KOPT-K1 (cell line): ENCODE measurements around the gene RFX6.

ENCODE experiments used
- H3K27ac ChIP-seq: fragments of 200-600 bp; sonication (generic); 2 replicates; pipeline ENCODE4 v1.5.1; 2016; ENCODE audit warnings: antibody characterized with exemption, mild to moderate bottlenecking, low read depth, low read length; ENCODE audit not compliant: poor library complexity, severe bottlenecking
- H3K36me3 ChIP-seq: fragments of 200-600 bp; sonication (generic); 2 replicates; pipeline ENCODE4 v1.5.1; 2017; ENCODE audit warnings: antibody characterized with exemption, mild to moderate bottlenecking, low read length, moderate library complexity; ENCODE audit not compliant: insufficient read depth
- H3K9me3 ChIP-seq: fragments of 200-600 bp; sonication (generic); 2 replicates; pipeline ENCODE4 v1.5.1; 2017; ENCODE audit warnings: antibody characterized with exemption, low read length, mild to moderate bottlenecking; ENCODE audit not compliant: insufficient read depth, poor library complexity, severe bottlenecking

The RFX6 gene

GRCh38 chr6:116881236-116881635 lies 4.2 kb downstream of the RFX6 start:
- Histone ChIP-seq H3K36me3 (no peaks in the 10 kb centered on the region), H3K9me3 (no peaks in the 10 kb centered on the region), H3K27ac (no peak overlapping the region)

DNA sequence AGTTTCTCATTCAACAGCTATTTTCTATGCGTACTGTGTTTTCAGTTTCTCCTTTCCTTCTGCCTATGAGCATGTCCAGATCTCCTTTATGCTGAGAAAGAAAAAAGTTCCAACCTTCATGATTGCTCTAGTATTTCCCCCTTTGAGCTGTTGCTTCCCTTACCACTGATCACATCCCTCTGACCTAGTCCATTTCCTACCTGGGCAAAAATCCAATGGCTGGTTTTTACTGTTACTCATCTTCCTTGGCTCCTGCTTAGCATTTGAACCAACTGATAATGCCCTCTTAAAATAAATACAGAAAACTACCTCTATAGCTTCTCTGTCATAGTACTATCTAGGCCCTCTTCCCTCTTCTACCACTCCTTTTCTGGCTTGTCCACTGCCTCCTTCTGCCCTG lies 6.0 kb downstream of the RFX6 start:
- no peaks in the 10 kb centered on the region for H3K9me3 ChIP-seq
- H3K36me3 ChIP-seq = no peaks in the 10 kb centered on the region
- no peak overlapping the region for H3K27ac ChIP-seq

- Histone ChIP-seq H3K27ac (no peak overlapping the region), H3K9me3 (no peaks in the 10 kb centered on the region)
These were observed 7.5 kb downstream of the RFX6 start for GRCh38 chr6:116884530-116884929.

GRCh38 chr6:116887168-116887567 lies 10.1 kb downstream of the RFX6 start:
- no peaks in the 10 kb centered on the region for H3K36me3 ChIP-seq
- no peaks in the 10 kb centered on the region for H3K9me3 ChIP-seq
- H3K27ac ChIP-seq = no peak overlapping the region

More at GRCh38 chr6:116884530-116884929, 7.5 kb downstream of the RFX6 start:
- no peaks in the 10 kb centered on the region for H3K36me3 ChIP-seq

DNA sequence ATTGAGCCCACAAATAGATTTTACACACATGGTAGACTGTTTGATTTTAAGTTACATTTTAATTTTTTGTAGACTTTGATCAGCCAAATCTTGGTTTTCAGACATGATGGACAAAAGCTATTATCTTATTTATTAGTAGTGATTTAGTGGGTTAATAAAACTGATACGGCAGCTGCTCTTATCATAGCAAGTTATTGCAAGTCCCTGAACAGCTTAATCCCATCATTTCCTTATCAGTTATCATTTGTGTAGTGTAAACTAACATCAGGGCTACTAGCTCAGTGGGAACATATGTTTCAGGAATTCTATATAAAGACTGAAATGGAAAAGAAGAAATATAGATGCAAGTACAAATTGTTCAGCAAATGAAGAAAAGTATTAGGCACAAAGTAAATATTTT lies 10.9 kb downstream of the RFX6 start:
- Histone ChIP-seq H3K36me3 (no peaks in the 10 kb centered on the region), H3K9me3 (no peaks in the 10 kb centered on the region), H3K27ac (no peak overlapping the region)

GRCh38 chr6:116888732-116889360 lies 11.8 kb downstream of the RFX6 start:
- Histone ChIP-seq H3K9me3 (no peaks in the 10 kb centered on the region), H3K36me3 (no peaks in the 10 kb centered on the region), H3K27ac (no peak overlapping the region)

DNA sequence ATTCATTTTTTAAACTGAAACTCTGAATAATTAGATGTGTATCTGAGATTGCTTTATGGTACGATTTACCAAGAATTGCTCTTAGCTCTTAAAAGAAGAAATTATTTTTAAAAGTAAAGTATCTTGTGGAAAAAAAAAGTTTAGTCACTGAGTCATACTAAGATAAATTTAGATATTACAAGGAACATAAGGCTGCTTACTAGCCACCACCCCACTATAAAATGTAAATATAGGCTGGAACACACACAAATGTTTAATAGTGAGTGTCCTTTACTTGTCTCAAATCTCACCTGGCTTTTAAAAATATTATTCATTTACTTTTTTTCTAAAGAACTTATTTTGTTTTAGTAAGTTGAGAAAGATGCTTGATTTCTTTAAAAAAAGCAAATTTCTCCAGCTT lies 17.6 kb downstream of the RFX6 start:
- H3K9me3 ChIP-seq = no peaks in the 10 kb centered on the region
- H3K27ac ChIP-seq = no peak overlapping the region
- no peaks in the 10 kb centered on the region for H3K36me3 ChIP-seq

- Histone ChIP-seq H3K9me3 (no peaks in the 10 kb centered on the region), H3K36me3 (no peaks in the 10 kb centered on the region), H3K27ac (no peak overlapping the region)
These were observed 18.9 kb downstream of the RFX6 start for GRCh38 chr6:116895935-116896334.

- Histone ChIP-seq H3K27ac (no peak overlapping the region), H3K36me3 (no peaks in the 10 kb centered on the region), H3K9me3 (no peaks in the 10 kb centered on the region)
These were observed 25.6 kb downstream of the RFX6 start for GRCh38 chr6:116902634-116903033.

- no peak overlapping the region for H3K27ac ChIP-seq
- no peaks in the 10 kb centered on the region for H3K36me3 ChIP-seq
- no peaks in the 10 kb centered on the region for H3K9me3 ChIP-seq
These were observed 46.0 kb downstream of the RFX6 start for GRCh38 chr6:116922853-116923548.

DNA sequence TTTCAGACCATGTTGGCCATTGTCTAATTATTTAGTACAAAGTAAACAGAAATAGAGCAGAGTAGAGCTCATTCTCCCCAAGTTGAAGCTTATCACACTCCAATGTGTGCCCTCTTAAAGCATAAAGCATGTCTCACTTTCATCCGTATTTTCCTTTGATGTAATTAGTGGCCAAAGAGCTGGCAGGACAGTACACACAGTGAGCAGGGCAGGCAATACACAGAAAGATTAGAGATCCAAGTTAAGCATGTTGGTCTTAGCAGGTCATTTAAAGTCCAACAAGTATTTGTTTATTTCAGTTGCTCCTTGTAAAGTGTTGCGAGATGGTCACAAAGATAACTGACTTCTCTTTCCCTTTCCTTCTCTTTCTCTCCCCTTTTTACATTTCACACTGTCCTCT lies 47.2 kb downstream of the RFX6 start:
- H3K36me3 ChIP-seq = no peaks in the 10 kb centered on the region
- H3K27ac ChIP-seq = no peak overlapping the region
- no peaks in the 10 kb centered on the region for H3K9me3 ChIP-seq

DNA sequence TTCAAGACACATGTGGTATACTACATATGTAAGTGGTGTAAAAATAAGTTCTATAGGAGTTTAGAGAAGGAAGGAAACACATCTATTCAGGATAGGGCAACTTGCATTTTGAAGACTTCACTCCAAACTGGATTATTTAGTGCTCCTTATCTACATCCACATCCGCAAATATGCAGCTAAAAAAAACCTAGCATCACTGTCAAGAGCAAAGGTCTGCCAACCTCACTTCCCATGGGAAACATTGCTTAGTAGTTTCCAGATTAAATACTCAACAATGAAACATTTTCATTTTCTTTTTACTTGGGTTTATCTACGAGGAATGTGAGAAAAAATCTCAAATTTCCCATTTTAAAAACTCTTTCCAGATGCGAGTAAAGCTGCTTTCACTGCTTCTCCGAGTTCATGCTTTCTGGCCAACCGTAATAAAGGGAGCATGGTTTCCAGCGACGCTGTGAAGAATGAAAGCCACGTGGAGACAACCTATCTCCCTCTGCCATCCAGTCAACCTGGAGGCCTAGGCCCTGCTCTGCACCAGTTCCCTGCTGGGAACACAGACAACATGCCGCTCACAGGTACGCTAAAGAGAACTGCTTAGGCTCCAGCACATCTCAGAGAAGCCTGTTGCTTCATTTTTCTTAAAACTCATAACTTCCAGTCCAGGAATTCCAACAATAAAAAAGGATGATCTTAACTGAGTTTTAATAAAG lies 48.2 kb downstream of the RFX6 start:
- Histone ChIP-seq H3K9me3 (no peaks in the 10 kb centered on the region), H3K36me3 (no peaks in the 10 kb centered on the region), H3K27ac (no peak overlapping the region)

- Histone ChIP-seq H3K27ac (no peak overlapping the region), H3K36me3 (no peaks in the 10 kb centered on the region), H3K9me3 (no peaks in the 10 kb centered on the region)
These were observed 51.6 kb downstream of the RFX6 start for GRCh38 chr6:116928677-116929076.

DNA sequence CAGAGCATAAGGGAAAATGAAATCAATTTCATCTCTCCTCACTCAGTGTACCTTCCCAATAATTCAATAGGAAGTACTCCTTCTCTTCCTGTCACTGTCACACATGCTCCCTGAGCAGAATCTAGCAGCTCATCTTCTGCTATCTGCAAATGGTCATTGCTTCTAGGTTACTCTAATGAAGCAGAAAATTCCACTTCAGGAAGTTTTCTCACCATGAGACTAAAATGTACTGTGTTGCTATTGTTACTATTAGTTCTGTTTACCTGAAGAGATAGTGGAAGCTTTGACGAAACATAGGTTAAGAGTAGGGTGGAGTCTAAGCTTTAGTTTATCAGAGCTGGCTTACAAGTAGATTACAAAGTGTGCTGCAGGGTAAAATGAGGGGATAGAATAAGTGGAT lies 52.8 kb downstream of the RFX6 start:
- Histone ChIP-seq H3K9me3 (no peaks in the 10 kb centered on the region), H3K27ac (no peak overlapping the region)

DNA sequence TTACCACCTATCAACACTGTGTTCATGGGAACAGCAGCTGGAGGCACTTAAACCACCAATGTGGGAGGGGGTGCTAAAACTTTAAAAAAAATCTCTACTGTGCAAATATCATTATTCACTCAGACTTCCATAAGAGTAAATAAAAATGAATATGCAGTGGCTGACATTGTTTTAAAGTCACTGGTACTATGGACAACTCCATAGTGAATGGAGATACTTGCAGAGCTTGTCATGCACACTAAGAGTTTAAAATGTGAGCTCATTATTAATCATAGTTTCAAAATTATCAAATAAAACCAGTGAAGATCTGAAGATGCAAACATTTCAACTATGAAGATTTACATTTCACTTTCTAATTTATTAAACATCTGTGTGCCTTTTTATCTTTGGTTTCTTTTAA lies 54.4 kb downstream of the RFX6 start:
- Histone ChIP-seq H3K27ac (no peak overlapping the region), H3K36me3 (no peaks in the 10 kb centered on the region), H3K9me3 (no peaks in the 10 kb centered on the region)

More for the DNA sequence above, 52.8 kb downstream of the RFX6 start:
- H3K36me3 ChIP-seq = no peaks in the 10 kb centered on the region
